ENCODE data around the gene STX18. TPM values are rescaled to one million over a fixed set of nuclear protein-coding genes. Genes with fewer than 3 reads are reported as not detected.

STX18 gene
- total RNA-seq, 1 experiment from 2014 or later, result 20.9 TPM

- H2AFZ ChIP-seq (ENCODE audit: low read length), result no peak overlapping the region
- no peaks in the 10 kb centered on the region for H4K20me1 ChIP-seq (ENCODE audit: control insufficient read depth, insufficient read depth, insufficient read length)
- H3K4me2 ChIP-seq (ENCODE audit: insufficient read depth, insufficient read length, low read length), result no peak overlapping the region
- H2BK12ac ChIP-seq (ENCODE audit: insufficient read length, low read depth, low read length), result no peak overlapping the region
- no peak overlapping the region for H4K8ac ChIP-seq (replicated peaks; ENCODE audit: insufficient read length, low read depth, low read length)
- no peak overlapping the region for H2AK5ac ChIP-seq (ENCODE audit: insufficient read length, low read length)
- H3K9ac ChIP-seq (ENCODE audit: extremely low read depth, insufficient read length, low read length), result no peak overlapping the region
- Mint-ChIP-seq H3K9me3 (no peaks in the 10 kb centered on the region), H3K36me3 (ENCODE audit: insufficient read depth in 1 of 3, low read depth in 3 of 3) (peaks cover 0 to 9% (median 6%) of the 10 kb centered on the region in 3 experiments; a peak in 6 of 7 replicates), H3K27ac (no peak overlapping the region), H3K4me3 (no peak overlapping the region), H3K27me3 (ENCODE audit: low read depth) (peaks cover 81% of the 10 kb centered on the region), H3K4me1 (peaks cover 1 to 7% of the 10 kb centered on the region in 2 experiments)
- no peak overlapping the region for H3K56ac ChIP-seq (ENCODE audit: insufficient read length, low read depth, low read length)
- no peak overlapping the region for H4K5ac ChIP-seq (ENCODE audit: insufficient read length, low read depth, low read length)
- H3K14ac ChIP-seq (ENCODE audit: insufficient read depth, low read length), result no peak overlapping the region; the same call in 1 of the 2 replicates
- H4K91ac ChIP-seq (ENCODE audit: insufficient read length, low read depth, low read length), result no peak overlapping the region
- no peak overlapping the region for H3K18ac ChIP-seq (ENCODE audit: insufficient read length, low read depth, low read length)
- H2BK15ac ChIP-seq (ENCODE audit: low read depth, low read length), result no peak overlapping the region
- no peaks in the 10 kb centered on the region for H3K79me2 ChIP-seq (ENCODE audit: insufficient read depth, low read length)
- no peak overlapping the region for H3K23ac ChIP-seq (ENCODE audit: insufficient read length, low read depth, low read length)
- H3K27ac ChIP-seq (ENCODE audit: insufficient read length, low read depth, low read length), result no peak overlapping the region
- DNase-seq, result no peak
- H2BK5ac ChIP-seq (ENCODE audit: insufficient read length, low read length), result no peak overlapping the region
- H3T11ph ChIP-seq (ENCODE audit: low read length), result no peak overlapping the region
- H3K79me1 ChIP-seq (ENCODE audit: insufficient read depth, low read depth, low read length, poor library complexity, severe bottlenecking), result no peaks in the 10 kb centered on the region
- TF ChIP-seq, protein P1, sequence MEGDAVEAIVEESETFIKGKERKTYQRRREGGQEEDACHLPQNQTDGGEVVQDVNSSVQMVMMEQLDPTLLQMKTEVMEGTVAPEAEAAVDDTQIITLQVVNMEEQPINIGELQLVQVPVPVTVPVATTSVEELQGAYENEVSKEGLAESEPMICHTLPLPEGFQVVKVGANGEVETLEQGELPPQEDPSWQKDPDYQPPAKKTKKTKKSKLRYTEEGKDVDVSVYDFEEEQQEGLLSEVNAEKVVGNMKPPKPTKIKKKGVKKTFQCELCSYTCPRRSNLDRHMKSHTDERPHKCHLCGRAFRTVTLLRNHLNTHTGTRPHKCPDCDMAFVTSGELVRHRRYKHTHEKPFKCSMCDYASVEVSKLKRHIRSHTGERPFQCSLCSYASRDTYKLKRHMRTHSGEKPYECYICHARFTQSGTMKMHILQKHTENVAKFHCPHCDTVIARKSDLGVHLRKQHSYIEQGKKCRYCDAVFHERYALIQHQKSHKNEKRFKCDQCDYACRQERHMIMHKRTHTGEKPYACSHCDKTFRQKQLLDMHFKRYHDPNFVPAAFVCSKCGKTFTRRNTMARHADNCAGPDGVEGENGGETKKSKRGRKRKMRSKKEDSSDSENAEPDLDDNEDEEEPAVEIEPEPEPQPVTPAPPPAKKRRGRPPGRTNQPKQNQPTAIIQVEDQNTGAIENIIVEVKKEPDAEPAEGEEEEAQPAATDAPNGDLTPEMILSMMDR (conservative IDR thresholded peaks at IDR 0.05), result no peak
- no peak overlapping the region for H3K4ac ChIP-seq (ENCODE audit: low read depth, low read length)
- no peaks in the 10 kb centered on the region for H3K9me3 ChIP-seq (ENCODE audit: control insufficient read depth, low read depth, low read length)
- H3K23me2 ChIP-seq (ENCODE audit: insufficient read length, low read depth, low read length, poor library complexity, severe bottlenecking), result peaks cover 15% of the 10 kb centered on the region
- no CpG with 5 or more reads among the region's 11 CpGs for WGBS (ENCODE audit: extremely low coverage, insufficient read length, low lambda C conversion rate)
- peaks cover 2% of the 10 kb centered on the region; the same call in 1 of the 2 replicates for H3K27me3 ChIP-seq (ENCODE audit: insufficient read depth, low read length)
- H2BK20ac ChIP-seq (ENCODE audit: low read depth, low read length, poor library complexity, severe bottlenecking), result no peak overlapping the region
- no peak overlapping the region for H2BK120ac ChIP-seq (ENCODE audit: low read depth, low read length, poor library complexity, severe bottlenecking)
- H3K4me1 ChIP-seq (ENCODE audit: insufficient read depth, low read length), result no peaks in the 10 kb centered on the region
Observed at GRCh38 chr4:4390515-4391240, 151.2 kb downstream of the STX18 start.
